ENCODE results near the gene CTDNEP1. TPM values are rescaled to one million over a fixed set of nuclear protein-coding genes. Genes with fewer than 3 reads are reported as not detected.

The CTDNEP1 gene
- polyA plus RNA-seq (2013, experiment 1 of 4): 145 TPM
- polyA plus RNA-seq (2013, experiment 2 of 4): 143 TPM
- 125 TPM for polyA plus RNA-seq (2013, experiment 3 of 4)
- polyA plus RNA-seq (2013, experiment 4 of 4): 134 TPM

DNA sequence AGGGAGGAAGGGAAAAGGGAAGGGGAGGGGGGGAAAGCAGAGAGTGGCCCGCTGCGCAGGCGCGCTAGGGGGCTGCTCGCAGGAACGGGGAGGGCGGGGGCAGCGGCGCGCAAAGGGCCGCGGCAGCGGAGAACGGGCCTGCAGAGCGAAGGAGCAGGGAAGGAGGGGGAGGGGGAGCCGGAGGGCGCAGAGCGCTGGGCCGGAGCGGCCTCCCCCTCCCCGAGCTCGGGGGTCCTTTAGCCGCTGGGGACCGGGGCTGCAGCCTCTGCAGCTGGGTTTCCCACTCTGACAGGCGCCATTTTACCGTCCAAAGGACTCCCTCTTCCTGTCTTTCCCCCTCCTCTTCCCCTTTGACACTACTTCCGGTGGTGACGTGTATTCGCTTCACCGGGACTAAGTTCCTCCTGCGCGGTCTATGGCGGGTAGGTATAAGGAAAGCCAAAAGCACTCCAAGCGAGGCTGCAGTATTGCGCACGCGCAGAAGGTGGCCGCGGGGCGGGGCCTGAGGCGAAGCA, at the start of gene CTDNEP1:
CTDNEP1 (minus strand) TSS at position 74 of the 515 bp plus-strand sequence. CDS start 438 bp downstream, outside the sequence.
- Histone ChIP-seq H3K27ac (ENCODE audit: insufficient read depth, low read depth, low read length, poor library complexity, severe bottlenecking) (peak within 1 kb of the TSS; percentile 99), H3K4me3 (ENCODE audit: insufficient read depth, low read depth, low read length) (peak within 1 kb of the TSS; percentile 91), H3K9me3 (ENCODE audit: control insufficient read depth, low read length) (no peaks in the 10 kb centered on the region), H3K27me3 (ENCODE audit: control insufficient read depth, insufficient read depth, low read length, poor library complexity, severe bottlenecking) (no peaks in the 10 kb centered on the region), H3K4me1 (ENCODE audit: control insufficient read depth, insufficient read depth, low read length) (peaks cover 20% of the 10 kb centered on the region), H3K36me3 (ENCODE audit: control insufficient read depth, insufficient read depth, low read length) (peaks cover 17% of the 10 kb centered on the region)
- WGBS, 2 experiments: 0% methylated on average over 41 of the region's 41 CpGs

DNA sequence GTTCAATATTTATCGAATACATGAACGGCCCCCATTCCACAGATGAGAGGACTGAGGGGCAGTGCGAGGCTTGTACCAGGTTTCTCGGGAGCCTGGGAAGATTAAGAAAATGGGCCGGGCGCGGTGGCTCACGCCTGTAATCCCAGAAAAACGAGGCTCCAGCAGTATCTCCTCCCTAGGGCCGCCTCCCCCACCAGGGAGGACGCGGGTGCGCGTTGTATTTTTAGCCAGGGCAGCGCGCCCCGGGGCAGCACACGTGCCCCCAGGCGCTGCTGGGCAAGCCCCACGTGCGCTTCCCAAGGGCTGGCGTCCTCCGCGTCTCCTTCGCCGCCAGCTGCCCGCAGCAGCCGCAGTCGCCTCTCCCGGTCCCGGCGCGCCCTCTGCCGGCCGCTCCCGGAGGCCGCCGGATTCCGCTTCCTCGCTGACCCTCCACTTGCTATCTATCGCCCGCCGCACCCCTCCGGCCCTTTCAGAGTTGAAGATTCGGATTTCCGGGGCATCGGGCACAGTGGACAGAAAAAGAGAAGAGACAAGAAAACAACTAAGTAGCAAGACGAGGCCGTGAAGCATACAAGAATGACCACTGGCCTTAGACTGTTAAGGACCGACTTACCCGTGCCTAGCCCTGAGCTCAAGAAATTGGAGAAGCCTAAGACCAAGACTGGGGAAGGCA, 44.8 kb upstream of the CTDNEP1 start:
- Histone ChIP-seq H3K4me3 (ENCODE audit: insufficient read depth, low read depth, low read length) (no peak overlapping the region), H3K27ac (ENCODE audit: insufficient read depth, low read depth, low read length, poor library complexity, severe bottlenecking) (no peak overlapping the region), H3K9me3 (ENCODE audit: control insufficient read depth, low read length) (no peaks in the 10 kb centered on the region), H3K27me3 (ENCODE audit: control insufficient read depth, insufficient read depth, low read length, poor library complexity, severe bottlenecking) (peaks cover 66% of the 10 kb centered on the region), H3K36me3 (ENCODE audit: control insufficient read depth, insufficient read depth, low read length) (no peaks in the 10 kb centered on the region), H3K4me1 (ENCODE audit: control insufficient read depth, insufficient read depth, low read length) (peaks cover 21% of the 10 kb centered on the region)
- 11% methylated on average over 51 of the region's 51 CpGs for WGBS, 2 experiments

DNA sequence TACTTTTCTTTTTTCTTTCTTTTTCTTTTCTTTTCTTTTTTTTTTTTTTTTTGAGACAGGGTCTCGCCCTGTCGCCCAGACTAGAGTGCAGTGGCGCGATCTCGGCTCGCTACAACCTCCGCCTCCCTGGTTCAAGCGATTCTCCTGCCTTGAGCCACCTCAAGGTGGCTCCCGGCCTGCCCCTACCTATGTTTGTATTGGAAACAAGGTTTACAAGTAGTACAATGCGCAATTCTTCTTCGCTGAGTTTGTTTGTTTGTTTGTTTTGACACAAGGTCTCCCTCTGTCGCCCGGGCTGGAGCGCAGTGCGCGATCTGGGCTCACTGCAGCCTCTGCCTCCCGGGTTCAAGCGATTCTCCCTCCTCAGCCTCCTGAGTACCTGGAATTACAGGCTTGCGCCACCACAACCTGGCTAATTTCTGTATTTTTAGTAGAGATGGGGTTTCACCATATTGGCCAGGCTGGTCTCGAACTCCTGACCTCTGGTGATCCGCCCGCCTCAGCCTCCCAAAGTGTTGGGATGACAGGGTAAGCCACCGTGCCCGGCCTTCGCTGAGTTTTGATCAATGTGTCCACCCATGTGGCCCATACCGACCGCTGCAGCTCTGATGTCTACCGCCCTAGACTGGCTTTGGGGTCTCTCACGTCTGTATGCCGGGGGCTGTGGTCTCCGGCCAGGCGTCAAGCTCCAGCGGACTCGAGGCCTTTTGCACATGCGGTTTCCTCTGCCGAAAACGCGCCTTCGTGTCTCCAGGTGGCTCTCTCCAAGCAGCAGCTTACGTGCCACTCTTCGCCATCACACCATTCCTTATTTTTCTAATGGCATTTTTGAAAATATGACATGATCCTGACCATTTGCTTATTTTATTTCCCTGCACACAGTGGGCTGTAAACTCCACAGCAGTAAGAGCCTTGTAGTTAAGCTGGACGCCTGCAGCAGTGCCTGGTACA, 44.0 kb upstream of the CTDNEP1 start:
- Histone ChIP-seq H3K27ac (ENCODE audit: insufficient read depth, low read depth, low read length, poor library complexity, severe bottlenecking) (no peak overlapping the region), H3K27me3 (ENCODE audit: control insufficient read depth, insufficient read depth, low read length, poor library complexity, severe bottlenecking) (peaks cover 65% of the 10 kb centered on the region), H3K9me3 (ENCODE audit: control insufficient read depth, low read length) (no peaks in the 10 kb centered on the region), H3K36me3 (ENCODE audit: control insufficient read depth, insufficient read depth, low read length) (no peaks in the 10 kb centered on the region), H3K4me1 (ENCODE audit: control insufficient read depth, insufficient read depth, low read length) (peaks cover 21% of the 10 kb centered on the region), H3K4me3 (ENCODE audit: insufficient read depth, low read depth, low read length) (no peak overlapping the region)
- 72% methylated on average over 42 of the region's 42 CpGs for WGBS, 2 experiments

DNA sequence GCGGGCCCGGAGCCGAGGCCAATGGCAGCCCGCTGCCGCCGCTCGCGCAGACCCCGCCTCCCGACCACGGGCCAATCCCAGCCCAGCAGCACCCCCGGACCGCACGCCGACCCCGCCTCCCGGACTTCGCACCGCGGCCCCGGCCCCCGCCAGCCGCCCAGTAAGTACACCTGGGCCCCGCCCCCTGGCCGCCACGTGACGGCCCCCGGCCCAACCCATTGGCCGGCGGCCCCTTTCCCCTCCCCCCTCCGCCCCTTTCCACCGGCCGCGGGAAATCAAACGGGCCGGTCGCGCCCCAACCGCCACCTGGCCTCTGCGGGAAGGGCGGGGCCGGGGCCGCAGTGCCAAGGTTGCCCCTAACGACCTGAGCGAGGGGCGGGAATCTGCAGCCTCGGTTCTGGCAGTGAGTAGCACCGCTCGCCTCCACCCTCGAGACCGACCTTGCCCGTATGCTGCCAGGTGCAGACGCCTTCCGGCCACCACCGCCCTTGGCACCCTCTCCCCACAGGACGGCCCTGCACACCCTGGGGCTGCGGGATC, 43.1 kb upstream of the CTDNEP1 start, which contains the start of gene YBX2:
YBX2 (minus strand) TSS at position 26 of the 540 bp plus-strand sequence. CDS start 139 bp downstream, outside the sequence.
- H3K36me3 ChIP-seq (ENCODE audit: control insufficient read depth, insufficient read depth, low read length): no peaks in the 10 kb centered on the region
- peak within 1 kb of the TSS; percentile 26 for H3K4me3 ChIP-seq (ENCODE audit: insufficient read depth, low read depth, low read length)
- 2% methylated on average over 57 of the region's 57 CpGs for WGBS, 2 experiments
- H3K9me3 ChIP-seq (ENCODE audit: control insufficient read depth, low read length): no peaks in the 10 kb centered on the region
- H3K27ac ChIP-seq (ENCODE audit: insufficient read depth, low read depth, low read length, poor library complexity, severe bottlenecking): no peak within 1 kb of the TSS
- H3K27me3 ChIP-seq (ENCODE audit: control insufficient read depth, insufficient read depth, low read length, poor library complexity, severe bottlenecking): peaks cover 59% of the 10 kb centered on the region
- peaks cover 21% of the 10 kb centered on the region for H3K4me1 ChIP-seq (ENCODE audit: control insufficient read depth, insufficient read depth, low read length)

GRCh38 chr17:7293816-7294613, 42.5 kb upstream of the CTDNEP1 start:
- Histone ChIP-seq H3K9me3 (ENCODE audit: control insufficient read depth, low read length) (no peaks in the 10 kb centered on the region), H3K4me1 (ENCODE audit: control insufficient read depth, insufficient read depth, low read length) (peaks cover 28% of the 10 kb centered on the region), H3K27me3 (ENCODE audit: control insufficient read depth, insufficient read depth, low read length, poor library complexity, severe bottlenecking) (peaks cover 57% of the 10 kb centered on the region), H3K4me3 (ENCODE audit: insufficient read depth, low read depth, low read length) (peak overlapping the region; percentile 26), H3K27ac (ENCODE audit: insufficient read depth, low read depth, low read length, poor library complexity, severe bottlenecking) (no peak overlapping the region), H3K36me3 (ENCODE audit: control insufficient read depth, insufficient read depth, low read length) (no peaks in the 10 kb centered on the region)
- WGBS, 2 experiments: 2% methylated on average over 75 of the region's 75 CpGs

- whole genome bisulfite sequencing, 2 experiments: 94 to 96% methylated on average over 11 of the region's 11 CpGs
These were observed 41.6 kb upstream of the CTDNEP1 start for GRCh38 chr17:7293159-7293558.

DNA sequence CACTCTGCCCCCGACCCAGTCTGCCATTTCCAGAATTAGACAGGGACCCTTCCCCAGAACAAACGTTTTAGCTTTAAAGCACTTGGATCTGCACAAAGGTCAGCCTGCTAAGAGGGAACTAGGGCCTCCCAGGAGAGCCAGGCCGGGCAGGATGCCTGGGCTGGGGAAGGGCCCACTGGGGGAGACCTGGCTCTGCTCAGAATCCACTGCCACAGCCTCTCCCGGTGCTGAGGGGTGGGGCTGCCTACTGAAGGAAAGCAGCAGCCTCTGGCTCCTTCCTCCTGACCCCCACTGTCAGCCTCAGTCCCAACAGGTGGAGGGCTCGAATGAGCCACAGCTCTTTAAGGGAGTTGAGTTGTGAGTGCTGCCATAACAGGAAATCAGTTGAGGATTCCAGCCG, 41.2 kb upstream of the CTDNEP1 start:
- no peak overlapping the region for H3K27ac ChIP-seq (ENCODE audit: insufficient read depth, low read depth, low read length, poor library complexity, severe bottlenecking)
- peaks cover 57% of the 10 kb centered on the region for H3K27me3 ChIP-seq (ENCODE audit: control insufficient read depth, insufficient read depth, low read length, poor library complexity, severe bottlenecking)
- H3K36me3 ChIP-seq (ENCODE audit: control insufficient read depth, insufficient read depth, low read length): no peaks in the 10 kb centered on the region
- WGBS, 2 experiments: 67 to 72% methylated on average over 6 of the region's 6 CpGs
- H3K4me1 ChIP-seq (ENCODE audit: control insufficient read depth, insufficient read depth, low read length): peaks cover 29% of the 10 kb centered on the region
- no peak overlapping the region for H3K4me3 ChIP-seq (ENCODE audit: insufficient read depth, low read depth, low read length)
- no peaks in the 10 kb centered on the region for H3K9me3 ChIP-seq (ENCODE audit: control insufficient read depth, low read length)

More at GRCh38 chr17:7293159-7293558, 41.6 kb upstream of the CTDNEP1 start:
- Histone ChIP-seq H3K27ac (ENCODE audit: insufficient read depth, low read depth, low read length, poor library complexity, severe bottlenecking) (no peak overlapping the region), H3K4me1 (ENCODE audit: control insufficient read depth, insufficient read depth, low read length) (peaks cover 29% of the 10 kb centered on the region), H3K36me3 (ENCODE audit: control insufficient read depth, insufficient read depth, low read length) (no peaks in the 10 kb centered on the region), H3K4me3 (ENCODE audit: insufficient read depth, low read depth, low read length) (no peak overlapping the region), H3K27me3 (ENCODE audit: control insufficient read depth, insufficient read depth, low read length, poor library complexity, severe bottlenecking) (peaks cover 57% of the 10 kb centered on the region), H3K9me3 (ENCODE audit: control insufficient read depth, low read length) (no peaks in the 10 kb centered on the region)

GRCh38 chr17:7292194-7292593, 40.7 kb upstream of the CTDNEP1 start:
- WGBS, 2 experiments: 91 to 93% methylated on average over 2 of the region's 2 CpGs
- Histone ChIP-seq H3K36me3 (ENCODE audit: control insufficient read depth, insufficient read depth, low read length) (no peaks in the 10 kb centered on the region), H3K27me3 (ENCODE audit: control insufficient read depth, insufficient read depth, low read length, poor library complexity, severe bottlenecking) (peaks cover 56% of the 10 kb centered on the region)

GRCh38 chr17:7290685-7291084, 39.2 kb upstream of the CTDNEP1 start:
- no peak overlapping the region for H3K27ac ChIP-seq (ENCODE audit: insufficient read depth, low read depth, low read length, poor library complexity, severe bottlenecking)
- H3K9me3 ChIP-seq (ENCODE audit: control insufficient read depth, low read length): no peaks in the 10 kb centered on the region
- peaks cover 41% of the 10 kb centered on the region for H3K27me3 ChIP-seq (ENCODE audit: control insufficient read depth, insufficient read depth, low read length, poor library complexity, severe bottlenecking)
- 91% methylated on average over 11 of the region's 11 CpGs for WGBS, 2 experiments
- H3K4me1 ChIP-seq (ENCODE audit: control insufficient read depth, insufficient read depth, low read length): peaks cover 26% of the 10 kb centered on the region
- H3K4me3 ChIP-seq (ENCODE audit: insufficient read depth, low read depth, low read length): no peak overlapping the region
- no peaks in the 10 kb centered on the region for H3K36me3 ChIP-seq (ENCODE audit: control insufficient read depth, insufficient read depth, low read length)

More at GRCh38 chr17:7292194-7292593, 40.7 kb upstream of the CTDNEP1 start:
- no peaks in the 10 kb centered on the region for H3K9me3 ChIP-seq (ENCODE audit: control insufficient read depth, low read length)
- peaks cover 29% of the 10 kb centered on the region for H3K4me1 ChIP-seq (ENCODE audit: control insufficient read depth, insufficient read depth, low read length)
- no peak overlapping the region for H3K27ac ChIP-seq (ENCODE audit: insufficient read depth, low read depth, low read length, poor library complexity, severe bottlenecking)
- H3K4me3 ChIP-seq (ENCODE audit: insufficient read depth, low read depth, low read length): no peak overlapping the region

Data from ectodermal cell (in vitro differentiated cells).